AG04450 (cell line): ENCODE measurements around the gene HSD17B13. TPM values are rescaled to one million over a fixed set of nuclear protein-coding genes. Genes with fewer than 3 reads are reported as not detected.
"Not testable (repeated sequence)": the region's sequence is repeated elsewhere in the genome, so short reads cannot be mapped to it uniquely, and the experiment has no call there.

Experiments used
- CTCF ChIA-PET: fragments of 300-600, 350-600 bp; formaldehyde crosslinking; extraction: SDS; loops from one replicate; lab custom pipeline; 2022; ENCODE audit warnings: antibody characterized with exemption, inconsistent platforms; lab: Charles Lee
- POLR2A ChIA-PET: fragments of 350-600 bp; formaldehyde crosslinking; extraction: SDS; loops from one replicate; lab custom pipeline; 2021; ENCODE audit warnings: antibody characterized with exemption, inconsistent platforms; lab: Yijun Ruan, JAX
- DNase-seq: peaks from one replicate; pipeline ENCODE4 v3.0.0-alpha.2; 2011; ENCODE audit warnings: low read depth, low spot score
- H3K27ac ChIP-seq: one replicate; pipeline ENCODE4 v1.5.1; 2012; ENCODE audit warnings: low read depth, low read length, control low read depth
- H3K27me3 ChIP-seq: one replicate; pipeline ENCODE4 v1.6.0; 2012; ENCODE audit warnings: low read length; ENCODE audit not compliant: control insufficient read depth, insufficient read depth
- H3K4me3 ChIP-seq: 2 replicates; pipeline ENCODE4 v1.5.1; 2011; ENCODE audit warnings: mild to moderate bottlenecking, low read depth, low read length, control low read depth
- H3K9me3 ChIP-seq: 2 replicates; pipeline ENCODE4 v1.5.1; 2012; ENCODE audit warnings: low read length; ENCODE audit not compliant: control insufficient read depth, insufficient read depth
- CTCF ChIP-seq: IDR thresholded peaks from 2 replicates; pipeline ENCODE4 v1.5.1; 2011; ENCODE audit warnings: low read depth, low read length, control low read depth, inconsistent platforms
- polyA plus RNA-seq: library from polyadenylated mRNA; depleted of rRNA; stranded (reverse); fragments of >200 nt; gene quantifications from 2 replicates; pipeline ENCODE4 v1.2.3, GENCODE V29; 2011

Gene HSD17B13
- polyA plus RNA-seq, 1 experiment = 0.09 TPM

GRCh38 chr4:87321888-87322287 lies 794 bp downstream of the HSD17B13 start:
- ChIA-PET POLR2A (no interaction called here), CTCF (interaction anchor here (0.6 kb wide), 1 partner anchor 47 kb away, joined by 3 read pairs; no protein-coding TSS in a partner anchor)
- DNase-seq = no peak
- TF ChIP-seq CTCF = no peak
- H3K4me3 ChIP-seq = no peak overlapping the region
- H3K27me3 ChIP-seq = peaks cover 2% of the 10 kb centered on the region
- no peaks in the 10 kb centered on the region for H3K9me3 ChIP-seq
- H3K27ac ChIP-seq = no peak overlapping the region

- CTCF ChIA-PET = interaction anchor here (0.7 kb wide), 1 partner anchor 36 kb away, joined by 3 read pairs; no protein-coding TSS in a partner anchor
- no peak for DNase-seq
These were observed 5.2 kb downstream of the HSD17B13 start for GRCh38 chr4:87317527-87317926.

GRCh38 chr4:87316961-87317360 lies 5.7 kb downstream of the HSD17B13 start:
- no peaks in the 10 kb centered on the region for H3K27me3 ChIP-seq
- ChIA-PET POLR2A (no interaction called here), CTCF (interaction anchor here (0.7 to 1.1 kb wide), 2 partner anchors 36 to 393 kb away, joined by 3 read pairs; no protein-coding TSS in a partner anchor)
- no peak overlapping the region for H3K4me3 ChIP-seq
- H3K27ac ChIP-seq = no peak overlapping the region
- no peaks in the 10 kb centered on the region for H3K9me3 ChIP-seq
- TF ChIP-seq CTCF = no peak
- DNase-seq = no peak

More at GRCh38 chr4:87317527-87317926, 5.2 kb downstream of the HSD17B13 start:
- Histone ChIP-seq H3K27me3 (no peaks in the 10 kb centered on the region), H3K27ac (no peak overlapping the region), H3K4me3 (no peak overlapping the region), H3K9me3 (no peaks in the 10 kb centered on the region)
- POLR2A ChIA-PET = no interaction called here
- no peak for TF ChIP-seq CTCF

- DNase-seq, H3K4me3 ChIP-seq, H3K27me3 ChIP-seq, H3K27ac ChIP-seq, POLR2A ChIA-PET, H3K9me3 ChIP-seq: not testable (repeated sequence)
- CTCF ChIA-PET = interaction anchor here (0.6 kb wide), 1 partner anchor 8 kb away, joined by 6 read pairs; no protein-coding TSS in a partner anchor
These were observed 7.7 kb downstream of the HSD17B13 start for GRCh38 chr4:87315000-87315399.

GRCh38 chr4:87313756-87314155 lies 8.9 kb downstream of the HSD17B13 start:
- no peak for TF ChIP-seq CTCF
- H3K4me3 ChIP-seq = no peak overlapping the region
- no peaks in the 10 kb centered on the region for H3K9me3 ChIP-seq
- no peaks in the 10 kb centered on the region for H3K27me3 ChIP-seq
- no peak overlapping the region for H3K27ac ChIP-seq
- no peak for DNase-seq
- ChIA-PET POLR2A (no interaction called here), CTCF (no interaction called here)
